Stimulated activated CD4-positive, alpha-beta T cell treated with anti-CD3 and anti-CD28 coated beads, Interleukin-2, amount 100 ng/mL, for 24 hours (primary cell): ENCODE results near the gene ASS1.
"Not testable (repeated sequence)": the region's sequence is repeated elsewhere in the genome, so short reads cannot be mapped to it uniquely, and the experiment has no call there.

Source experiments
- DNase-seq, 2 donors: peaks; one replicate each; pipeline ENCODE4 v3.0.0-alpha.2; 2020

The ASS1 gene

GRCh38 chr9:130444565-130445221, at the start of gene ASS1:
TSS of gene ASS1 (plus strand) at chr9:130444961. CDS start at chr9:130452229, 7,268 bp downstream.
- peak; percentile 54 to 71 for DNase-seq

- DNase-seq, result no peak
Measured at GRCh38 chr9:130395810-130396435, 48.8 kb upstream of the ASS1 start.

GRCh38 chr9:130396581-130396980, 48.2 kb upstream of the ASS1 start:
- no peak for DNase-seq

GRCh38 chr9:130398487-130399240, 46.1 kb upstream of the ASS1 start:
- no peak for DNase-seq

GRCh38 chr9:130399768-130400167, 45.0 kb upstream of the ASS1 start:
- no peak for DNase-seq

- DNase-seq, result no peak
Measured at GRCh38 chr9:130400870-130401269, 43.9 kb upstream of the ASS1 start.

- DNase-seq, result not testable (repeated sequence)
Measured at GRCh38 chr9:130401742-130402141, 43.0 kb upstream of the ASS1 start.

GRCh38 chr9:130402243-130402642, 42.5 kb upstream of the ASS1 start:
- DNase-seq, result no peak

GRCh38 chr9:130402645-130403440, 41.9 kb upstream of the ASS1 start:
- no peak for DNase-seq

- DNase-seq, result no peak
Measured at GRCh38 chr9:130405657-130406257, 39.0 kb upstream of the ASS1 start.

- no peak for DNase-seq
Measured at GRCh38 chr9:130406278-130406895, 38.4 kb upstream of the ASS1 start.

- no peak for DNase-seq
Measured at GRCh38 chr9:130407916-130408663, 36.7 kb upstream of the ASS1 start.

GRCh38 chr9:130408669-130409068, 36.1 kb upstream of the ASS1 start:
- DNase-seq, result no peak

- no peak for DNase-seq
Measured at GRCh38 chr9:130409246-130409645, 35.5 kb upstream of the ASS1 start.

- DNase-seq, result no peak
Measured at GRCh38 chr9:130410443-130410842, 34.3 kb upstream of the ASS1 start.

- no peak for DNase-seq
Measured at GRCh38 chr9:130411566-130411915, 33.2 kb upstream of the ASS1 start.

GRCh38 chr9:130414081-130414731, 30.6 kb upstream of the ASS1 start:
- no peak for DNase-seq

- peak in 1 of 2 donors; percentile 12 for DNase-seq
Measured at GRCh38 chr9:130414910-130415746, 29.6 kb upstream of the ASS1 start.

GRCh38 chr9:130417602-130418001, 27.2 kb upstream of the ASS1 start:
- DNase-seq, result no peak

- DNase-seq, result no peak
Measured at GRCh38 chr9:130418776-130419175, 26.0 kb upstream of the ASS1 start.
